HL-60/S4 (cell line): ENCODE measurements around the gene IL12A.

Source experiments
- in situ Hi-C: fragments of 300-500 bp; cut with MboI; formaldehyde crosslinking; loops from 2 replicates; pipeline ENCODE4 v1.14.3; 2022; ENCODE audit warnings: low sequenced_read_pairs

IL12A gene

GRCh38 chr3:159988617-159989271 lies at the start of gene IL12A:
IL12A (plus strand) TSS chr3:159988835.
- in situ Hi-C loops, result no loop called here

GRCh38 chr3:159941038-159942000 lies 47.3 kb upstream of the IL12A start:
- in situ Hi-C loops, result no loop called here

- in situ Hi-C loops, result no loop called here
Observed at GRCh38 chr3:159944781-159945180, 43.9 kb upstream of the IL12A start.

GRCh38 chr3:159945930-159946329 lies 42.7 kb upstream of the IL12A start:
- in situ Hi-C loops, result no loop called here

- in situ Hi-C loops, result no loop called here
Observed at GRCh38 chr3:159947220-159947619, 41.4 kb upstream of the IL12A start.

GRCh38 chr3:159948429-159949144 lies 40.0 kb upstream of the IL12A start:
- in situ Hi-C loops, result no loop called here

- in situ Hi-C loops, result no loop called here
Observed at GRCh38 chr3:159950156-159950898, 38.3 kb upstream of the IL12A start.

GRCh38 chr3:159951540-159951939 lies 37.1 kb upstream of the IL12A start:
- in situ Hi-C loops, result no loop called here

GRCh38 chr3:159953325-159954085 lies 35.1 kb upstream of the IL12A start:
- in situ Hi-C loops, result no loop called here

GRCh38 chr3:159960188-159961148 lies 28.2 kb upstream of the IL12A start:
- in situ Hi-C loops, result no loop called here

GRCh38 chr3:159964166-159964973 lies 24.3 kb upstream of the IL12A start:
- in situ Hi-C loops, result no loop called here

- in situ Hi-C loops, result no loop called here
Observed at GRCh38 chr3:159971311-159971710, 17.3 kb upstream of the IL12A start.

GRCh38 chr3:159977295-159977694 lies 11.3 kb upstream of the IL12A start:
- in situ Hi-C loops, result no loop called here

- in situ Hi-C loops, result no loop called here
Observed at GRCh38 chr3:159978353-159978752, 10.3 kb upstream of the IL12A start.

GRCh38 chr3:159978918-159979703 lies 9.5 kb upstream of the IL12A start:
- in situ Hi-C loops, result no loop called here

- in situ Hi-C loops, result no loop called here
Observed at GRCh38 chr3:159982442-159982974, 6.1 kb upstream of the IL12A start.

GRCh38 chr3:159987291-159987711 lies 1.3 kb upstream of the IL12A start:
- in situ Hi-C loops, result no loop called here
